Uterus (tissue), 2 donors: Measurements from ENCODE around the gene RPS6KA2.

ENCODE experiments used
- CTCF ChIP-seq, 4 experiments: fragments of 200-600 bp in 2 of 4; fragments of 450-650 bp in 2 of 4; sonication (generic) in 2 of 4; IDR thresholded peaks; one replicate each; pipeline ENCODE4 v1.5.1; 2016 to 2019; ENCODE audit warnings: antibody characterized with exemption in 4 of 4, mild to moderate bottlenecking in 2 of 4, moderate library complexity in 1 of 4
- POLR2A ChIP-seq, 2 donors: fragments of 450-650 bp; IDR thresholded peaks; one replicate each; pipeline ENCODE4 v1.6.1; 2016; ENCODE audit warnings: antibody characterized with exemption in 2 of 2, mild to moderate bottlenecking in 1 of 2, moderate library complexity in 1 of 2

- TF ChIP-seq CTCF (IDR thresholded peaks at IDR 0.05) (no peak), POLR2A (IDR thresholded peaks at IDR 0.05) (no peak)
These were observed 18.8 kb upstream of the RPS6KA2 start for GRCh38 chr6:166645896-166646295.
